Gastrocnemius medialis (tissue), 4 donors: ENCODE results near the gene ZNF761.

Source experiments
- POLR2A ChIP-seq, 2 donors: fragments of 450-650 bp; IDR thresholded peaks; one replicate each; pipeline ENCODE4 v1.6.1; 2017; ENCODE audit warnings: antibody characterized with exemption in 2 of 2, mild to moderate bottlenecking in 2 of 2, moderate library complexity in 2 of 2
- TF ChIP-seq, protein P1 (sequence below), 5 experiments: fragments of 450-650 bp in 3 of 5; fragments of 200-600 bp in 2 of 5; sonication (generic) in 2 of 5; IDR thresholded peaks in 4 of 5; conservative IDR thresholded peaks in 1 of 5; 1 replicate in 4 of 5; 2 replicates in 1 of 5; pipeline ENCODE4 v1.5.1; 2016 to 2019; ENCODE audit warnings: antibody characterized with exemption in 5 of 5, mild to moderate bottlenecking in 3 of 5, moderate library complexity in 3 of 5

DNA sequence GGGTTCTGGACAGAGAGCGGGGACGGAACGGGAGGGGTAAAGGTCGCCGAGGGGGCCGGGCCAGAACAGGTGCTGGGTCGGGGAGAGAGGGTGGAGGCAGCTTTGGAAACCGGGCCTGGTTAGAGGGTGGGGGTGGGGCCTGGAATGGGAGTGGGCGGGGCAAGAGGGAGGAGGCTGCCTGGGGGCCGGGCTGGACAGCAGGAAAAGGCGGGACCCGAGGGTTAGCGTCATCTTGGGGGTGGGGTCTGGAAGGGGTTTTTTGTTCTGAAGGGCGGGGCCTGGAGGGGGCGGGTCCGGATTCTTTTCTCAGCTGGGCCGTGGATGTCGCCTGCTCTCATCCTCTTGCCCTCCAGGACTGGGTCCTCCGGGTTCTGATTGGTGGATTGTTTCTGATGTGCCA is 31.5 kb downstream of the ZNF761 start:
- TF ChIP-seq, protein P1, sequence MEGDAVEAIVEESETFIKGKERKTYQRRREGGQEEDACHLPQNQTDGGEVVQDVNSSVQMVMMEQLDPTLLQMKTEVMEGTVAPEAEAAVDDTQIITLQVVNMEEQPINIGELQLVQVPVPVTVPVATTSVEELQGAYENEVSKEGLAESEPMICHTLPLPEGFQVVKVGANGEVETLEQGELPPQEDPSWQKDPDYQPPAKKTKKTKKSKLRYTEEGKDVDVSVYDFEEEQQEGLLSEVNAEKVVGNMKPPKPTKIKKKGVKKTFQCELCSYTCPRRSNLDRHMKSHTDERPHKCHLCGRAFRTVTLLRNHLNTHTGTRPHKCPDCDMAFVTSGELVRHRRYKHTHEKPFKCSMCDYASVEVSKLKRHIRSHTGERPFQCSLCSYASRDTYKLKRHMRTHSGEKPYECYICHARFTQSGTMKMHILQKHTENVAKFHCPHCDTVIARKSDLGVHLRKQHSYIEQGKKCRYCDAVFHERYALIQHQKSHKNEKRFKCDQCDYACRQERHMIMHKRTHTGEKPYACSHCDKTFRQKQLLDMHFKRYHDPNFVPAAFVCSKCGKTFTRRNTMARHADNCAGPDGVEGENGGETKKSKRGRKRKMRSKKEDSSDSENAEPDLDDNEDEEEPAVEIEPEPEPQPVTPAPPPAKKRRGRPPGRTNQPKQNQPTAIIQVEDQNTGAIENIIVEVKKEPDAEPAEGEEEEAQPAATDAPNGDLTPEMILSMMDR (IDR thresholded peaks at IDR 0.05 in 4 of 5, conservative IDR thresholded peaks at IDR 0.05 in 1 of 5): no peak
- no peak for TF ChIP-seq POLR2A (IDR thresholded peaks at IDR 0.05)
